Mesendoderm (in vitro differentiated cells): ENCODE results near the gene TRIM8.

ENCODE experiments used
- DNase-seq: peaks from one replicate; pipeline ENCODE4 v3.0.0; 2013
- H2AK5ac ChIP-seq: 2 replicates; pipeline ENCODE4 v1.6.1; 2013; ENCODE audit warnings: low read length, inconsistent platforms
- H2BK120ac ChIP-seq: 2 replicates; pipeline ENCODE4 v1.6.1; 2013; ENCODE audit warnings: low read depth, mild to moderate bottlenecking, low read length, moderate library complexity, mixed read lengths
- H2BK15ac ChIP-seq: replicated peaks from 2 replicates; pipeline ENCODE4 v1.6.1; 2013; ENCODE audit warnings: low read depth, mild to moderate bottlenecking, moderate library complexity
- H2BK5ac ChIP-seq: 2 replicates; pipeline ENCODE4 v1.6.1; 2013; ENCODE audit warnings: low read length, inconsistent platforms
- H3K18ac ChIP-seq: 2 replicates; pipeline ENCODE4 v1.6.1; 2013; ENCODE audit warnings: mild to moderate bottlenecking, low read length, mixed read lengths
- H3K23ac ChIP-seq: one replicate; pipeline ENCODE4 v1.6.1; 2013; ENCODE audit warnings: low read length
- H3K27ac ChIP-seq: 2 replicates; pipeline ENCODE4 v1.5.1; 2013; ENCODE audit warnings: low read depth, mild to moderate bottlenecking, inconsistent platforms, low read length, moderate library complexity
- H3K27me3 ChIP-seq: 2 replicates; pipeline ENCODE4 v1.6.1; 2013; ENCODE audit warnings: low read length, control low read depth, mild to moderate bottlenecking, inconsistent platforms; ENCODE audit not compliant: insufficient read depth, poor library complexity
- H3K36me3 ChIP-seq: 2 replicates; pipeline ENCODE4 v1.6.1; 2013; ENCODE audit warnings: low read length, inconsistent platforms; ENCODE audit not compliant: control insufficient read depth, insufficient read depth
- H3K4ac ChIP-seq: one replicate; pipeline ENCODE4 v1.6.1; 2013; ENCODE audit warnings: low read depth, mild to moderate bottlenecking, low read length, moderate library complexity
- H3K4me1 ChIP-seq: 2 replicates; pipeline ENCODE4 v1.6.1; 2013; ENCODE audit warnings: low read depth, low read length, inconsistent platforms; ENCODE audit not compliant: control insufficient read depth
- H3K4me2 ChIP-seq: 2 replicates; pipeline ENCODE4 v1.6.1; 2013; ENCODE audit warnings: low read length
- H3K4me3 ChIP-seq: 2 replicates; pipeline ENCODE4 v1.5.1; 2013; ENCODE audit warnings: mild to moderate bottlenecking, low read length
- H3K56ac ChIP-seq: one replicate; pipeline ENCODE4 v1.6.1; 2013; ENCODE audit warnings: low read length
- H3K79me1 ChIP-seq: 2 replicates; pipeline ENCODE4 v1.6.1; 2013; ENCODE audit warnings: low read length, inconsistent platforms
- H3K79me2 ChIP-seq: 2 replicates; pipeline ENCODE4 v1.6.1; 2013; ENCODE audit warnings: mild to moderate bottlenecking, low read length; ENCODE audit not compliant: control insufficient read depth, insufficient read depth
- H3K9ac ChIP-seq: 2 replicates; pipeline ENCODE4 v1.6.1; 2013; ENCODE audit warnings: low read length, inconsistent platforms
- H4K5ac ChIP-seq: one replicate; pipeline ENCODE4 v1.6.1; 2013; ENCODE audit warnings: low read length
- H4K8ac ChIP-seq: one replicate; pipeline ENCODE4 v1.6.1; 2013; ENCODE audit warnings: low read depth, mild to moderate bottlenecking, control low read depth, low read length, moderate library complexity
- WGBS: extraction: QIAGEN DNeasy Blood & Tissue Kit; methylation state at CpG from one replicate; pipeline ENCODE4 v1.1.7; 2013; ENCODE audit warnings: low lambda C conversion rate, missing lambda C conversion rate; ENCODE audit not compliant: insufficient coverage; ENCODE audit errors: extremely low coverage; 5-methylcytosine and 5-hydroxymethylcytosine counted together

Gene TRIM8

GRCh38 chr10:102627736-102628293 lies 16.5 kb upstream of the TRIM8 start:
- H3K56ac ChIP-seq: peak overlapping the region; percentile 69
- DNase-seq: peak; percentile 90
- H3K27ac ChIP-seq: peak overlapping the region; percentile 74
- peak overlapping the region; percentile 1 for H2BK120ac ChIP-seq
- H4K5ac ChIP-seq: no peak overlapping the region
- H2BK5ac ChIP-seq: peak overlapping the region; percentile 54
- no peak overlapping the region for H2AK5ac ChIP-seq
- H3K4me1 ChIP-seq: peaks cover 30% of the 10 kb centered on the region
- peak overlapping the region; percentile 88 for H3K18ac ChIP-seq
- peak overlapping the region; percentile 30 for H4K8ac ChIP-seq
- H3K9ac ChIP-seq: peak overlapping the region; percentile 53
- no CpG with 5 or more reads among the region's 9 CpGs for WGBS
- peak overlapping the region; percentile 39 for H3K4ac ChIP-seq
- no peak overlapping the region for H3K4me2 ChIP-seq
- H2BK15ac ChIP-seq: no peak overlapping the region
- no peaks in the 10 kb centered on the region for H3K36me3 ChIP-seq
- no peaks in the 10 kb centered on the region for H3K27me3 ChIP-seq
- H3K79me2 ChIP-seq: no peaks in the 10 kb centered on the region
- H3K79me1 ChIP-seq: no peaks in the 10 kb centered on the region
- no peak overlapping the region for H3K4me3 ChIP-seq
- H3K23ac ChIP-seq: no peak overlapping the region

DNA sequence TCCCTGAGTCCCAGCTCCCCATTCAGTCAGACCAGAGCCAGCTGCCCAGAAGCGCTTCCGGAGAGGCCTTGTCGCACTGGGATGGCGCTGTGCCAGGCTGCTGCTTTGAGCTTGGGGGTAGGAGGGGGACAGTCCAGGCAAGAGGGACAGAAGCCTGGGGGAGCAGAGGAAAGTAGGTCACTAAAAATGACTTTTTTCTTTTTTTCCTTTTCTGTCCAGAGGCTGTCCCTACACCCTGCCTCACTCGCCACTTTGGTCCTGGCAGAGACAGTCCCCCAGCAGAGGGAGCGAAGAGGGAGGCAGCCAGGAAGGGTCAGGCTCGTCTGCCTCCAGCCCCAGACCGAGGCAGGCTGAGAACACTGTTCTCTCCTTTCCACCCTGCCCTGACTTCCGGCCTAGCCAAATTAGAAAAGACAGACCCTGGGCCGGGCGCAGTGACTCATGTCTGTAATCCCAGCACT lies 15.8 kb upstream of the TRIM8 start:
- no CpG with 5 or more reads among the region's 11 CpGs for WGBS

DNA sequence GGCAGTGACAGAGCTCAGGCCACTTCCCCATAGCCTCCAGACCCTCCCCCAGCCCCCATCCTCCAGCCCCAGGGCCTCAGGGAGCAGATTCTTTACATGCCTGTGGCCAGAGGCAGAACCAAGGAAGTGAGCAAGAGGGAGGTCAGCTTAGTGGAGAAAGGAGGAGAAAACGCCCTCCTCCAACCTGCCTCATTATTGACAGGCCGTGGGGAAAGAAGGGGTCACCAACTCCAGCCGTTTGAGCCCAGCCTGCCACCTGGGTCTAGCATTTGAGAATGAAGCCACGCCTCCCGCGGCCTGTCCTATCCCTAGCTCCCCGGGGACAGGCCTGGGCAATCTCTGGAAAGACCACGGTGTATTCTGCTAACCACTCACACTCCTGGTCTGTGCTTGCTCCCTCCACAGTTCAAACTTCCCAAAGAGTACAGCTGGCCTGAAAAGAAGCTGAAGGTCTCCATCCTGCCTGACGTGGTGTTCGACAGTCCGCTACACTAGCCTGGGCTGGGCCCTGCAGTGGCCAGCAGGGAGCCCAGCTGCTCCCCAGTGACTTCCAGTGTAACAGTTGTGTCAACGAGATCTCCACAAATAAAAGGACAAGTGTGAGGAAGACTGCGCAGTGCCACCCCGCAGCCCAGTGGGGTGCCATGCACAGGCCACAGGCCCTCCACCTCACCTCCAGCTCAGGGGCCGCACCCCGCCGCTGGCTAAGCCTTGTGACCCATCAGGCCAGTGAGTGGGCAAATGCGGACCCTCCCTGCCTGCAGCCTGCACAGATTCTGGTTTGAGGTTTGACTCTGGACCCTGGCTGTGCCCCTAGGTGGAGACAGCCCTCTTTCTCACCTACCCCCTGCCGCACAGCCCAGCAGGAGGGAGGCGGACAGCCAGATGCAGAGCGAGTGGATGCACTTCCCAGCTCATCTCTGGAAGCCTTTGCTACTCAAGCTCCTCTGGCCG lies 14.3 kb upstream of the TRIM8 start:
- Histone ChIP-seq H3K4me1 (peaks cover 33% of the 10 kb centered on the region), H3K18ac (peak overlapping the region; percentile 43)
- peak; percentile 98 for DNase-seq

More for the DNA sequence above, 15.8 kb upstream of the TRIM8 start:
- DNase-seq: peak; percentile 62
- no peak overlapping the region for H3K4me2 ChIP-seq
- no peak overlapping the region for H4K8ac ChIP-seq
- no peaks in the 10 kb centered on the region for H3K27me3 ChIP-seq
- H2BK120ac ChIP-seq: peak overlapping the region; percentile 1
- peaks cover 32% of the 10 kb centered on the region for H3K4me1 ChIP-seq
- no peak overlapping the region for H2BK15ac ChIP-seq
- H3K36me3 ChIP-seq: no peaks in the 10 kb centered on the region
- H3K27ac ChIP-seq: peak overlapping the region; percentile 74
- peak overlapping the region; percentile 25 for H2AK5ac ChIP-seq
- peak overlapping the region; percentile 69 for H3K56ac ChIP-seq
- no peak overlapping the region for H4K5ac ChIP-seq
- no peak overlapping the region for H3K23ac ChIP-seq
- no peaks in the 10 kb centered on the region for H3K79me2 ChIP-seq
- no peak overlapping the region for H3K4me3 ChIP-seq
- H3K9ac ChIP-seq: no peak overlapping the region
- peak overlapping the region; percentile 58 for H3K4ac ChIP-seq
- no peaks in the 10 kb centered on the region for H3K79me1 ChIP-seq
- peak overlapping the region; percentile 88 for H3K18ac ChIP-seq
- no peak overlapping the region for H2BK5ac ChIP-seq

DNA sequence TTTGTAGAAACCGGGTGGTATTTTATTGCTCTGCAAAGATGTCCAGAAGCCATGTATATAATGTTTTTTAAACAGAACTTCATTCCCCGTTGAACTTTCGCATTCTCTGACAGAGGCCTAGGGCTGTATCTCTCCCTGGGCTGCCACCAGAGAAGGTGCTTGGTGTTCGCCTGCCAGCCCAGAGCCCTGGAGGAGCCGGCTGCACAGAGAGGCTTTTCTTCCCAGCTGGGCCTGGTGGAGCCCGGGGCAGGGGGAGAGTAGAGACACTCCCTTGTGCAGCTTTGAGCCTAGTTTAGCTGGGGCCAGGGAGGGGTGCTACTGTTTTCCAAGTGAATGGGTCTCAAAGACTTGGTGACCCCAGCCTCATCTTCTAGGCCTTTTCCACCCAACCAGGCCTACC lies 13.6 kb upstream of the TRIM8 start:
- no peak overlapping the region for H2BK5ac ChIP-seq
- H3K27me3 ChIP-seq: no peaks in the 10 kb centered on the region
- DNase-seq: no peak
- H3K4ac ChIP-seq: no peak overlapping the region
- no peaks in the 10 kb centered on the region for H3K36me3 ChIP-seq
- H3K4me1 ChIP-seq: peaks cover 31% of the 10 kb centered on the region
- H4K8ac ChIP-seq: no peak overlapping the region
- no peak overlapping the region for H3K23ac ChIP-seq
- WGBS: no CpG with 5 or more reads among the region's 6 CpGs
- H2BK120ac ChIP-seq: no peak overlapping the region
- H3K79me2 ChIP-seq: no peaks in the 10 kb centered on the region
- H3K4me3 ChIP-seq: no peak overlapping the region
- H4K5ac ChIP-seq: no peak overlapping the region
- no peak overlapping the region for H3K18ac ChIP-seq
- no peak overlapping the region for H2BK15ac ChIP-seq
- H2AK5ac ChIP-seq: no peak overlapping the region
- no peak overlapping the region for H3K56ac ChIP-seq
- H3K79me1 ChIP-seq: no peaks in the 10 kb centered on the region
- H3K27ac ChIP-seq: peak overlapping the region; percentile 40
- H3K9ac ChIP-seq: no peak overlapping the region
- H3K4me2 ChIP-seq: no peak overlapping the region

More for the DNA sequence above, 14.3 kb upstream of the TRIM8 start:
- H2BK5ac ChIP-seq: peak overlapping the region; percentile 61
- no peak overlapping the region for H2BK15ac ChIP-seq
- H4K5ac ChIP-seq: no peak overlapping the region
- peak overlapping the region; percentile 56 for H3K56ac ChIP-seq
- H3K23ac ChIP-seq: no peak overlapping the region
- no CpG with 5 or more reads among the region's 22 CpGs for WGBS
- no peak overlapping the region for H3K4me3 ChIP-seq
- no peak overlapping the region for H3K4me2 ChIP-seq
- H2AK5ac ChIP-seq: peak overlapping the region; percentile 52
- H3K79me1 ChIP-seq: no peaks in the 10 kb centered on the region
- H3K27ac ChIP-seq: peak overlapping the region; percentile 93
- no peaks in the 10 kb centered on the region for H3K36me3 ChIP-seq
- peak overlapping the region; percentile 1 for H3K4ac ChIP-seq
- H4K8ac ChIP-seq: no peak overlapping the region
- no peaks in the 10 kb centered on the region for H3K79me2 ChIP-seq
- H2BK120ac ChIP-seq: no peak overlapping the region
- H3K27me3 ChIP-seq: no peaks in the 10 kb centered on the region
- H3K9ac ChIP-seq: peak overlapping the region; percentile 13

GRCh38 chr10:102631525-102632393 lies 12.5 kb upstream of the TRIM8 start:
- no peak overlapping the region for H3K9ac ChIP-seq
- H3K27ac ChIP-seq: no peak overlapping the region
- H3K4me1 ChIP-seq: peaks cover 24% of the 10 kb centered on the region
- H2BK15ac ChIP-seq: no peak overlapping the region
- no peak overlapping the region for H3K23ac ChIP-seq
- H3K79me2 ChIP-seq: no peaks in the 10 kb centered on the region
- no peak for DNase-seq
- H2AK5ac ChIP-seq: no peak overlapping the region
- no peak overlapping the region for H4K5ac ChIP-seq
- H3K4ac ChIP-seq: no peak overlapping the region
- no peak overlapping the region for H3K4me2 ChIP-seq
- H2BK120ac ChIP-seq: no peak overlapping the region
- H4K8ac ChIP-seq: no peak overlapping the region
- H3K4me3 ChIP-seq: no peak overlapping the region
- no peaks in the 10 kb centered on the region for H3K27me3 ChIP-seq
- WGBS: no CpG with 5 or more reads among the region's 10 CpGs
- H3K36me3 ChIP-seq: no peaks in the 10 kb centered on the region
- H3K56ac ChIP-seq: no peak overlapping the region
- H3K79me1 ChIP-seq: no peaks in the 10 kb centered on the region
- H2BK5ac ChIP-seq: no peak overlapping the region
- H3K18ac ChIP-seq: no peak overlapping the region
